CD4-positive, alpha-beta T cell treated with Interleukin-2 at 100 ng/mL for 4 hours (primary cell): Measurements from ENCODE around the gene CDK5.
"Not testable (repeated sequence)": the region's sequence is repeated elsewhere in the genome, so short reads cannot be mapped to it uniquely, and the experiment has no call there.

Source experiments
- DNase-seq: peaks from one replicate; pipeline ENCODE4 v3.0.0-alpha.2; 2020; ENCODE audit warnings: low spot score

Gene CDK5

DNA sequence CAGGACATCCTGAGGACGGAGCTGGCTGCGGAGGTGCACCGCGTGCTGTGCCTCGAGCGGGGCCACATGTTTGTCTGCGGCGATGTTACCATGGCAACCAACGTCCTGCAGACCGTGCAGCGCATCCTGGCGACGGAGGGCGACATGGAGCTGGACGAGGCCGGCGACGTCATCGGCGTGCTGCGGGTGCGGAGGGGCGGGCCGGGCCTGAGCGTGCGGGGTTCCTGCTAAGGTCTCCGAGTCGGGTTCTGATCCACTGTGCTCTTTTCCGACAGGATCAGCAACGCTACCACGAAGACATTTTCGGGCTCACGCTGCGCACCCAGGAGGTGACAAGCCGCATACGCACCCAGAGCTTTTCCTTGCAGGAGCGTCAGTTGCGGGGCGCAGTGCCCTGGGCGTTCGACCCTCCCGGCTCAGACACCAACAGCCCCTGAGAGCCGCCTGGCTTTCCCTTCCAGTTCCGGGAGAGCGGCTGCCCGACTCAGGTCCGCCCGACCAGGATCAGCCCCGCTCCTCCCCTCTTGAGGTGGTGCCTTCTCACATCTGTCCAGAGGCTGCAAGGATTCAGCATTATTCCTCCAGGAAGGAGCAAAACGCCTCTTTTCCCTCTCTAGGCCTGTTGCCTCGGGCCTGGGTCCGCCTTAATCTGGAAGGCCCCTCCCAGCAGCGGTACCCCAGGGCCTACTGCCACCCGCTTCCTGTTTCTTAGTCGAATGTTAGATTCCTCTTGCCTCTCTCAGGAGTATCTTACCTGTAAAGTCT lies 43.8 kb downstream of the CDK5 start:
- DNase-seq, result peak; percentile 95

DNA sequence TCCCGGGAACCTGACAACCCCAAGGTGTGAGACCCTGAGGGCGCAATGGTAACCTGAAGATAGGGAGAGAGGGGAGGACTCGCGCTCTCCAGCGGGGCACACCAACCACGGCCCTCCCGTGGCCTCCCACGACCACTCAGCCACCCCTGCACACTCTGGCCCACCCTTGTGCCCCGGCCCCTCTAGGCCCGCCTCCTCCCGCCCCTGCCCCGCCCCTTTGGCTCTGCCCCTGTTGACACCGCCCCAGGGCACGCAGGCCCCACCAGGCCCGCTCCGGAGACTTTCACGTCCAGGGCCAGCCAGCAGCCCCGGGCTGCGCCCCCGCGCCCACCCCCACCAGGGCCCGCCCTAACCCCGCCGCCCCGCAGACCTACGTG lies 44.4 kb downstream of the CDK5 start:
- no peak for DNase-seq

DNA sequence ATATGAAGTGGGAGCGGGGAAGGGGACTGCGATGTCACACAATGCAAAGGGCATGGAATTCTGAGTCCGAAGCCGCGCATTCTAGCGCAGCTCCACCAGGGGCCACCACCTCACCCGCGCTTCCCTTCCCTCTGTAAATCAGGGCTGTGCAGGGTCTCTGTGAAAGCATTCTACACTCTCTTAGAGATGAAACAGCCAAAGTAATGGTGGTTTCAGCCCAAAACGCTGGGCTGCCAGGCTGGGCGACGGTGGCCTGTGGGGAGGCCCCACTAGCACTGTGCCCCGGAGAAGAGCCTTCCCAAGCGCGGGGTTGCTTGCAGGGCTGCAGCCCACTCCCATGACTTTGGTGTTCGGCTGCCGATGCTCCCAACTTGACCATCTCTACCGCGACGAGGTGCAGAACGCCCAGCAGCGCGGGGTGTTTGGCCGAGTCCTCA lies 44.8 kb downstream of the CDK5 start:
- no peak for DNase-seq

DNA sequence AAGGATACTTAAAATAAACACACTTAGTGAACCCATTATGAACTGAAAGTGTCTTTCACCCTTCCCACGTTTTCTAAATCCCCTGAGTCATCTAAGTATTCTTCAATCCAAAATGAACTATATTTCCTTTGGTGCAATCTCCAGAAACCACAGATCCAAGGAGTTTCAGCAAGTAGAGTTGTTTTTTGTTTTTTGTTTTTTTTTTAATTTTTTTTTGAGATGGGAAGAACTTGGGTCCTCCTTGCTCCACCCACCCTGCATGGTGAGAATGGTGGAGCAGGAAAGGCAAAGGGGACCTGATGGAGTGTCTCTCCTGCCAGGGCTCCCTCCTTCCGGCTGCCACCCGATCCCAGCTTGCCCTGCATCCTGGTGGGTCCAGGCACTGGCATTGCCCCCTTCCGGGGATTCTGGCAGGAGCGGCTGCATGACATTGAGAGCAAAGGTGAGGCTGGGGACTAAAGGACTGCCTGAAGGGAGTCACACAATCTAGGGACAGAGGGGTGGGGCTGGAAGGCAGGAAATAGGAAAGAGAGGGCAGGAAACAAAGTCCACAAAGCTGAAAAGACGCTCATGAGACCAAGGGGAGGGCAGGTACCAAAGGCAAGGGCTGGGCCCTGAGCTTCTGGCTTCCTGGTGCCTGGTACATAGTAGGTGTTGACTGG lies 45.5 kb downstream of the CDK5 start:
- DNase-seq, result no peak

DNA sequence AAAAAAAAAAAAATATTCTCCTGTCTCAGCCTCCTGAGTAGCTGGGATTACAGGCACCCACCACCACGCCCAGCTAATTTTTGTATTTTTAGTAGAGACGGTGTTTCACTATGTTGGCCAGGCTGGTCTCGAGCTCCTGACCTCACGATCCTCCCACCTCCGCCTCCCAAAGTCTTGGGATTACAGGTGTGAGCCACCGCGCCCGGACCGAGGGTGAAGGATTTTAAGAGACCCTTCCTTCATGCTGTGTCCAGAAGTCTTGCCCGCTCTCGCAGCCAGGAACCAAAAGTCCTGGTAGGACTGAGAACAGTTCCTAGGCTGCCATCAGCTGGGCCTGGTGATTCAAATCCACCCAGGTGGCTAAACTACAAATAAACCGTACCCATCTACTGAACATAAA lies 46.1 kb downstream of the CDK5 start:
- DNase-seq, result not testable (repeated sequence)

DNA sequence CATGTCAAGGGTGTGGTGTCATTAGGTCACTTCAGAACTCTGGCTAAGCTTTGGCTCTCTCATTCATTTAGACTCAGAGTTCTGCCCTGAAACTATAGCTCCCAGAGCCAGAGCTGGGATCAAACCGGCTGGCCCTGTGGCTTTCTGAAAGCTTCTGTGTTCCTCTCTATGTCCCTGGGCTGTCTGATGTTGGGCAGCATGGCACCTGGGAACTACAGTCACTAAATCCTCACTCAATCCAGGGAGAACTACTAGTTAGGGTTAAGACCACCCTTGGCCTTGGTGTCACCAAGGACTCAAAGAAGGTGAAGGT lies 46.6 kb downstream of the CDK5 start:
- peak; percentile 39 for DNase-seq

DNA sequence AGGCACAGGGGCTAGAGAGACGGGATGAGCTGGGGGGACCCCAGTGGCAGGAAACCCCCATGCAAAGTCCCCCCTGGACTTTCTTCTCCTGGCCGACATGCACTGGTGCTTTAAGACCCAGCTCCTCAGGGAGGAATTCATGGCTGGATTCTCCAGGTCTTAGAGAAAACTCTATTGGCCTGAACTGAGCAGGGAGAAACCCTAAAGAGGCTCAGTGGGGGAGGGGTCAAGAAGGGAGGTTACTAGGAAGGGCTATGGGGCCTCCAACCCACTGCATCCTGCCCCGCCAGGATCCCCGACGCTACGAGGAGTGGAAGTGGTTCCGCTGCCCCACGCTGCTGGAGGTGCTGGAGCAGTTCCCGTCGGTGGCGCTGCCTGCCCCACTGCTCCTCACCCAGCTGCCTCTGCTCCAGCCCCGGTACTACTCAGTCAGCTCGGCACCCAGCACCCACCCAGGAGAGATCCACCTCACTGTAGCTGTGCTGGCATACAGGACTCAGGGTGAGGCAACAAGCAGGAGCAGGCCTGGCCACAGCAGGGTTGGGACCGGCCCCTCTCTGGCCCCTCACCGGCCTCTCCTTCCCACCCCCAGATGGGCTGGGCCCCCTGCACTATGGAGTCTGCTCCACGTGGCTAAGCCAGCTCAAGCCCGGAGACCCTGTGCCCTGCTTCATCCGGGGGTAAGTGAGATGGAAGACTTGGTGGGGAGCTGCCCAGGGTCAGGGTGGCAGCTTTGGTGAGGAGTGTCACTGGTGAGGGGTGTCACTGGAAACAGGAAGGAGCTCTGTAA lies 47.2 kb downstream of the CDK5 start:
- no peak for DNase-seq

DNA sequence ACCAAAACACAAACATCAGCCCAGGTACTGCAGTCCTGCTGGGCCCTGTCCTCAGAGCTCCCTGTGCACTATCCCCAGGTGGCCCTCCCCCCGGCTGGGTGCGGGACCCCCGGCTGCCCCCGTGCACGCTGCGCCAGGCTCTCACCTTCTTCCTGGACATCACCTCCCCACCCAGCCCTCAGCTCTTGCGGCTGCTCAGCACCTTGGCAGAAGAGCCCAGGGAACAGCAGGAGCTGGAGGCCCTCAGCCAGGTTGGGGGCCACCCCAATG lies 47.7 kb downstream of the CDK5 start:
- DNase-seq, result no peak

DNA sequence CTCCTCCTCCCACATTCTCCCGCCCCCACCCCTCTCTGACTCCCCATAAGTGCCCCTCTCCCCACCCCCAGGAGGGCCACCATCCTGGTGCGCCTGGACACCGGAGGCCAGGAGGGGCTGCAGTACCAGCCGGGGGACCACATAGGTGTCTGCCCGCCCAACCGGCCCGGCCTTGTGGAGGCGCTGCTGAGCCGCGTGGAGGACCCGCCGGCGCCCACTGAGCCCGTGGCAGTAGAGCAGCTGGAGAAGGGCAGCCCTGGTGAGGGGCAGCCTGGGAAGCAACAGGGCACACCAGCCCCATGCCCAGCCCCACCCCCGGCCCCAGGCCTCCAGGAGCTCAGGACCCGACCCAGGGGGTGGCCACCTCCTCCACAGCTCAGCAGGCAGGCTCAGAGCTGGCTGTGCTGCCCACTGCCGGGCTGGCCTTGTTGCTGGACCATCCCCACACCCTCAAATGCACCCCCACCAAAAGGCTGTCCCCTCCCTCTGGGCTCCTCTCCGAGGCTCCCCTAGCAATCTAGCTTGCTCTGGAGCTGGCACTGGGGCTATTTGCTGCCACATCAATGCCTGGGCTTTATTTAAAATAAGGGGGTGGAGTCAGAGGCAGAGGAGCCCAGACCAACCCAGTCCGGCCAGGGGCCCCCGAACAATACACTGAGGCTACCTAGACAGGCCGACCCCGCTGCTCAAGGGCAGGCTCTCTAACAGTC lies 48.2 kb downstream of the CDK5 start:
- no peak for DNase-seq

DNA sequence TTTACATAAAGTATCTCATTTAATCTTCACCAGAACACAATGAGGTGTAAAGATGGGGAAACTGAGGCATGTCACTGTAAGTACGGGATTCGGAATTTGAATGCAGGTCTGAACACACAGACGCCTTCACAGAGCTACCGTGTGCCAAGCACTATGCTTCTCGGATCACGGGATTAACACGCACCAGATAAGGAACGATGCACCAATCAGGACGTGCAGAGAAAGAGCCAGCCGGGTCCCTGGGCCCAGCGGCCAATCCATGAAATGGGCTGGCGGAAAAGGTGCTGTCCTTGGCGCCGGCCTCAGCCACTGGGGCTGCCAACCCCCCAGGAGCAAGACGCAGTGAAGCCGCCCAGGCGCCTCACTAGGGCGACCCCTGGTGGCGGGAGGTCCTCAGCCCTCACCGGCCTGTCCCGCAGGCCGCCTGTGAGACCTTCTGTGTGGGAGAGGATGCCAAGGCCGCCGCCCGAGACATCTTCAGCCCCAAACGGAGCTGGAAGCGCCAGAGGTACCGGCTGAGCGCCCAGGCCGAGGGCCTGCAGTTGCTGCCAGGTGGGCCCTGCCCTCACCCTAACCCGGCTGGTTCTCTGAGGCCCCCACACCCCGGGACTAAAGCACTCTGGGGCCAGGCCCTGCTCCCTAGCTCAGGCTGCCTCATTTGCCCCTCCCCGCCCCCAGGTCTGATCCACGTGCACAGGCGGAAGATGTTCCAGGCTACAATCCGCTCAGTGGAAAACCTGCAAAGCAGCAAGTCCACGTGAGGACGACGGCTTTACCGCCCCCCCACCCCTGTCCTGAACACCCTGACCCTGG lies 49.0 kb downstream of the CDK5 start:
- peak; percentile 90 for DNase-seq

DNA sequence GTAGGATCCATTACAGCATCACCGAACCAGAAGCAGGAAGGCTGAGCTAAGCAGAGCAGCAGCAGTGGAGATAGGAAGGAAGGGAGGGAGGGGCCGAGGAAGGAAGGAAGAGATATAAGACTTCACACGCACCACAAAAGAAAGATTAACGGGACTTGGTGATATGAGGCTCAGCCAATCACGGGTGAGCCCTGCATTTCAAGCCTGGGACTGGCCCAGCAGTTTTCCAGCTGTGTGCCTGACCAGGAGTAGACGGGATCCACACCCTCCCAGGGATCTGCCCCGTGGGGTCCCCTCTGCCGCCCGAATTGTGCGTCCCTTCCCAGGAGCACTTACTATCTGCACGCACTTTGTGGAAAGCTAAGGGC lies 49.6 kb downstream of the CDK5 start:
- peak; percentile 53 for DNase-seq

DNA sequence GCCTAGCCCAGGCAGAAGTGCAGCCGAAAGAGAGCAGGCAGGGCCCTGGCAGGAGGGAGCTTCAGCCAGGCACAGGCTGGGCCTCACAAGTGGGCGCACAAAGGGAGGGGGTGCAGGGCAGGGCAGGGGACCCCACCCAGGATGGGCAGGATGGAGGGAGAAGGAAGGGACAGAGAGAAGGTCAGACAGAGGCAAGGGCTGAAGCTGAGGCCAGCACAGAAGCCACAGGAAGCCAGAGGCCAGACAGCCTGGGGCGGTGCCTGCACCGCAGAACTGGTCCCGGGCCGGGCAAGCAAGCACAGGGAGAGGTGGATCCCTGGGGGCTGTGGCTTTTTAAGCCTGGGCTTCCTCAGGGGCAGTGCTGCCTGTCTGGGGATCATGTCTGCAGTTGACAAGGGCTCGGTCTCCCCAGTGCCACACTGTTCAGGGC lies 50.2 kb downstream of the CDK5 start:
- no peak for DNase-seq

DNA sequence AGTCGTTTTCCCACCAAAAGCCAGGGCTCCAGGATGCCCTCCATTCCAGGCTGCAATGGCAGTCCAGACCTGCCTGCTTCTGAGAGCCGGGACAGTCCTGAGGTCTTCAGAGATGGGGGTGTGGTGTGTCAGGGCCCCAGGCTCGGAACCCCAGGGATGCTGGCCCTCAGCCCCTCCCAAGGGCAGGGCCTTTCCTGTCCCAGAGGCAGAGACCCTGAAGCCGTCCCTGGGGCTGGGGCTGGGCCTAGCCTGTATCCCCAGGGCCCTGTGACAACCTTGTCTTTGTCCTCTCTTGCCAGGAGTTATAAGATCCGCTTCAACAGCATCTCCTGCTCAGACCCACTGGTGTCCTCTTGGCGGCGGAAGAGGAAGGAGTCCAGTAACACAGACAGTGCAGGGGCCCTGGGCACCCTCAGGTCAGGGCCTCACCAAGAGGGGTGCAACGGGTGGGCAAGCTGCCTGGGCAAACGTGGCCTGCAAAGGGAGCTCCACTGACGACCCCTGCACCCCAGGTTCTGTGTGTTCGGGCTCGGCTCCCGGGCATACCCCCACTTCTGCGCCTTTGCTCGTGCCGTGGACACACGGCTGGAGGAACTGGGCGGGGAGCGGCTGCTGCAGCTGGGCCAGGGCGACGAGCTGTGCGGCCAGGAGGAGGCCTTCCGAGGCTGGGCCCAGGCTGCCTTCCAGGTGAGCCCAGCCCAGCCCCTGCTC lies 51.0 kb downstream of the CDK5 start:
- no peak for DNase-seq

DNA sequence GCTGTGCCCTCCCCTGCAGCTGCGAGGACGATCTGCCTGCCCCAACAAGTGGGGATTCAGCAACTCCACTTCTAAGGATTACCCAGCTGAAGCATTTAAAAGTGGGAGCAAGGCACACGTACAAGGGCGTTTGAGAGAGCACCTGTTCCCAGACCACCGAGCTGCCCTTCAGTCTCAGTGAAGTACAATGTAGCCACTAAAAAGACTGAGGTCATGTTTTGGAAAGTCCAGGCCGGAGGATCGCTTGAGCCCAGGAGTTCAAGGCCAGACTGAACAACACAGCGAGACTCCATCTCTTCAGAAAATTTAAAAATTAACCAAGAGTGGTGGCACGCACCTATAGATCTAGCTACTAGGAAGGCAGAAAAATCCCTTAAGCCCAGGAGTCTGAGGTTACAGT lies 52.1 kb downstream of the CDK5 start:
- no peak for DNase-seq
